ENCODE results near the gene MISP. TPM values are rescaled to one million over a fixed set of nuclear protein-coding genes. Genes with fewer than 3 reads are reported as not detected.
"Not testable (repeated sequence)": the region's sequence is repeated elsewhere in the genome, so short reads cannot be mapped to it uniquely, and the experiment has no call there.

MISP gene
- total RNA-seq, 1 donor from 2014 or later = under 0.01 TPM

GRCh38 chr19:725461-726089, 25.3 kb upstream of the MISP start:
- no peak for DNase-seq (ENCODE audit: low read depth in 2 of 2)

- DNase-seq (ENCODE audit: low read depth in 2 of 2) = peak in 1 of 2 donors; percentile 35
These were observed 23.6 kb upstream of the MISP start for GRCh38 chr19:726993-727956.

DNA sequence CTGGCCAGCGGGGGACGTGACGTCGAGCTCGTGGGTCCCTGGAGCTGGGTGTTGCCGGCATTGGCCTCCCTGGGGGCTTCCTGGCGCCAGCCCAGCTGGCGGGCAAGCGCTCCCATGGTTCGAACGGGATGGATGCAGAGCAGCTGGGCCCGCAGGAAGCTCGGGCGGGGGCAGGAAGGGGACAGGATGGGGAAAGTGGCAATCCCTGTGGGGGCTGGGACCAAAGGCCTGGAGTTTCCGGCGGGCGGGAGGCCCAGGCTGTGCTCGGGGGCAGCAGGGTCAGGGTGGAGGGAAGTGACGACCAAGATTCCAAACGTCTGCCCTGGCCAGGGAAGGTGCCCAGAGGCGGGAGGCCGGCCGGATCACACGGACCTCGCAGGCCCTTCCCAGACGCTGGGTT, 22.9 kb upstream of the MISP start:
- peak; percentile 74 to 92 for DNase-seq (ENCODE audit: low read depth in 2 of 2)

DNA sequence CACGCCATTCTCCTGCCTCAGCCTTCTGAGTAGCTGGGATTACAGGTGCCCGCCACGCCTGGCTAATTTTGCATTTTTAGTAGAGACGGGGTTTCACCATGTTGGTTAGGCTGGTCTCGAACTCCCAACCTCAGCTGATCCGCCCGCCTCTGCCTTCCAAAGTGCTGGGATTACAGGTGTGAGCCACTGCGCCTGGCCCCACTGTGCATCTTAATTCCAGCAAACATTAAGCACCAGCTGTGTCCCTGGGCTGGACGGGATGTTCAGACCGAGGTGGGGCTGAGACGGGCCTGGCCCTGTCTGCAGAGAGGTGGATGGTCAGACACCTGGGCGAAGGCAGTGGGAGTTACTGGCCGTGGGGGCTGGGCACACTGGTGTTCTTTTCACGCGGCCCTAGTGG, 21.3 kb upstream of the MISP start:
- not testable (repeated sequence) for DNase-seq (ENCODE audit: low read depth in 2 of 2)

DNA sequence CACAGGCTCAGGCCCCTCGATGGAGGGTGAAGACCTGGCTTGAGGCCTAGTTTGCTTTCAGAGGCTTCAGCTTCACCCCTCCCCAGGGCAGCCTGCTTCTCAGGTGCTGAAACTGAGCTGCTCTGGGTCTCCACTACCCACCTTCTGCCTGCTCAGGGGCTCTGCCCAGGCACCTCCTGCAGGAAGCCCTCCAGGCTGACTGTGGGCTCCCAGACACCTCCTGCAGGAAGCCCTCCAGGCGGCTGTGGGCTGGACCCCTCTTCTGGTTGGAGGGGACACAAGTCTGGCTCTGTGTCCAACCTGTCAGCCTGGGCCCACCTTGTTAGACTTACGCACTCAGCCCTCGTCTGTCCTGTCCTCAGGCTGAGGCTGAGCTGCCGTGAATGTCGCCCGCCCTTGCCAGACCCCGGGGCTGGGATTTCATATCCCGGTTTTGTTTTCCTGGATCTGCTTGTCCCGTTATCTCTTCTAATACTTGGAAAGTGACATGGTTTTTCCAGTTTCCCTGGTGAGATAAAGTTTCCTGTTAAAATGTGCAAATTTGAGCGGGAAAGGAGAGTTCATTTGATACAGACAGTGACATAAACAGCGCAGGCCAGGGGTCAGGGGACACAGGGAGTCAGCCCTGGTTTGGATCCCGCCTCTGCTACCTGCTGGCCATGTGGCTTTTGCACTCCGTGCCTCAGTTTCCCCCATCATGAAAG, 20.8 kb upstream of the MISP start:
- peak in 1 of 2 donors; percentile 85 for DNase-seq (ENCODE audit: low read depth in 2 of 2)

DNA sequence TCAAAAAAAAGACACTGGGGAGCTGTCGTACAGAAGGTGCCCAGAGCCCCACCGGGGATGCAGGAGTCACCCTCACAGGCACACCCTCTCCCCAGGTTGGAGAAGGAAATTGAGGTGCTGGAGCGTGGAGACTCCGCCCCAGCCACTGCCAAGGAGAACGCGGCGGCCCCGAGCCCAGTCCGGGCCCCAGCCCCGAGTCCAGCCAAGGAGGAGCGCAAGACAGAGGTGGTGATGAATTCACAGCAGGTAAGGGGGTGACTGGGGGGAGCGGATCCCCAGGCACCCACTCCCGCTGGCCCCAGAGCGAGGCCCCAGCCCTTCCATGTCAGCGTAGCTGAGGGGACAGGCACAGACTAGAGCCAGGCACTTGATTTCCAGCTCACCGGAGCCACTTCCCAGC, 19.9 kb upstream of the MISP start:
- DNase-seq (ENCODE audit: low read depth in 2 of 2) = no peak

GRCh38 chr19:732148-733069, 18.5 kb upstream of the MISP start:
- no peak for DNase-seq (ENCODE audit: low read depth in 2 of 2)

DNA sequence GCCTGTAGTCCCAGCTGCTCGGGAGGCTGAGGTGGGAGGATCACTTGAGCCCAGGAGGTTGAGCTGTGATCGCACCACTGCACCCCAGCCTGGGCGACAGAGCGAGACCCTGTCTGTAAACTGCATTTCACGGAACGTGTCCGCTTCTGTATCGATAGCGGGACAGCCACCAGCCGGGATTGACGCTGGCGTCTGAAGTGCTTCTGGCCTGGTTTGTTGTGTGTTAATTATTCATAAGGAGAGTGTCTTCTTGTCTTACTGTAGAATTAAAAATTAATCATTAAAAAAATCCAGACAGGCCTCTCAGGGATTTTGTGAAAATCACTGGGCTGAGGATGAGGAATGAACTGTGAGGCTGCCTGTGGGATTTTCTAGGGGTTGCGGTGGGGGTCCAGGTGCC, 16.2 kb upstream of the MISP start:
- DNase-seq (ENCODE audit: low read depth in 2 of 2) = no peak

DNA sequence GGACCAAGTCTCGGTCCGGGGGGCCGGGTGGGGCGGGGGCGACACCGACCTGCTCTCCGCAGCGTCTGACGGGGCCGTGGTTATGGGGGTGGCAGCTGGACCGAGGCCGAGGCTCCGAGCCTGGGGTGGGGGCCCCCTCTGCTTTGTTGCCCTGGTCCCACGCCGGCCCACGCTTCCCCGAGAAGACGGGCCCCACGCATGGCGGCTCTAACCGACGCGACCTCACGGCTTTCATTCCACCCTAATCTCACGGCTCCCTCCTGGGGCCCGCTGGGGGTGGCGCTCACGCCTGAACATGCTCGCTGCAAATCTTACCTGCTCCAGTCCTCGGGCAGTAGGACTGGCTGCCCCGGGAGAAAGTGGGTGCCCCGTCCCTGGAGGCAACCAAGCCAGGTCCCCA, 14.8 kb upstream of the MISP start:
- no peak for DNase-seq (ENCODE audit: low read depth in 2 of 2)

GRCh38 chr19:737591-738093, 13.3 kb upstream of the MISP start:
- DNase-seq (ENCODE audit: low read depth in 2 of 2) = peak; percentile 38 to 71

DNA sequence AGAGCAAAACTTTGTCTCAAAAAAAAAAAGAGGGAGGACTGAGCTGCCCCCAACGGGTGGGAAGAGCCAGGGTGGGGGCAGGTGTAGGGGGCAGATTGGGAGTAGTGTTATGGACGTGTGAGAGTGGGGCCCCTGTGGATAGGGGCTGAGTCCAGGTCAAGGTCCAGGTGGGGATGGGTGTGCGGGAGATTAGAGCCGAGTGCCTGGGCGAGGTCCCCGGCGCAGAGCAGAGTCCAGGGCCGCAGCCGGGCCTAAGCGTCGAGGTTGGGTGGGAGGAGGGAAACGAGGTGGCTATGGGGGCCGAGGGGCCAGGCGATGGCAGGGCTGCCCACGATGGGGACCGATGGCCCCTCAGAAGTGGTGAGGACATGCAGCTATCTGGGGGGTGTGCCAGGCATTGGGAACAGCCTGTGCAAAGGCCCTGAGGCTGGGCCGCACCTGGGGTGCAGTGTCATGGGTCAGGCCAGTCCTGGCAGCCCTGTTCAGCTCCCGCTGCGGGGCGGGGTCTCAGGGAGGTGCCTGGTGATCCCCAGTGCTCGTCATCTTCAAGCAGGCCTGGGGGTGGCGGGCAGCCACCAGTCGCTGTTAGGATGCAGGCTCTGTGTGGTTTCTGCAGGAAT, 12.3 kb upstream of the MISP start:
- DNase-seq (ENCODE audit: low read depth in 2 of 2) = no peak

- DNase-seq (ENCODE audit: low read depth in 2 of 2) = no peak
These were observed 10.8 kb upstream of the MISP start for GRCh38 chr19:739998-740715.

GRCh38 chr19:740816-741505, 10.0 kb upstream of the MISP start:
- not testable (repeated sequence) for DNase-seq (ENCODE audit: low read depth in 2 of 2)

GRCh38 chr19:741506-742131, 9.3 kb upstream of the MISP start:
- no peak for DNase-seq (ENCODE audit: low read depth in 2 of 2)

DNA sequence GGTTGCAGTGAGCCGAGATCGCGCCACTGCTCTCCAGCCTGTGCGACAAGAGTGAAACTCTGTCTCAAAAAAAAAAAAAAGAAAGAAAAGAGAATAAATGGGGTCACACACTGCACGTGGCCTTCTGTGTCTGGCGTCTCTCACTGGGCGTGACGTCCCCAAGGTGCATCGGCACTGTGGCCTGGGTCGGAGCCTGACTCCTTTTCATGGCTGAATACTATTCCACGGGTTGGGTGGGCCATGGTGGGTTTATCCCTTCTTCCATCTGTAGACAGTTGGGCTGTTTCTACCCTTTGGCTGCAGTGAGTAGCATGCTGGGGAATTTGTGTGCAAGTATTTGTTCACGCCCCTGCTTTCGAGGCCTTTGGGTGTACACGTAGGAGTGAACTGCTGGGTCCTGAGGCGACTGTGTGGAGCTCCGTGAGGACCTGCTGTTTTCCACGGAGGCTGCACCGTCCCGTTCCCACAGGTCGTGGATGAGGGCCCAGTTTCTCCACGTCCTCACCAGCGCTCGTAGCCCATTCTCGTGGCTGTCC, 8.3 kb upstream of the MISP start:
- DNase-seq (ENCODE audit: low read depth in 2 of 2) = no peak

DNA sequence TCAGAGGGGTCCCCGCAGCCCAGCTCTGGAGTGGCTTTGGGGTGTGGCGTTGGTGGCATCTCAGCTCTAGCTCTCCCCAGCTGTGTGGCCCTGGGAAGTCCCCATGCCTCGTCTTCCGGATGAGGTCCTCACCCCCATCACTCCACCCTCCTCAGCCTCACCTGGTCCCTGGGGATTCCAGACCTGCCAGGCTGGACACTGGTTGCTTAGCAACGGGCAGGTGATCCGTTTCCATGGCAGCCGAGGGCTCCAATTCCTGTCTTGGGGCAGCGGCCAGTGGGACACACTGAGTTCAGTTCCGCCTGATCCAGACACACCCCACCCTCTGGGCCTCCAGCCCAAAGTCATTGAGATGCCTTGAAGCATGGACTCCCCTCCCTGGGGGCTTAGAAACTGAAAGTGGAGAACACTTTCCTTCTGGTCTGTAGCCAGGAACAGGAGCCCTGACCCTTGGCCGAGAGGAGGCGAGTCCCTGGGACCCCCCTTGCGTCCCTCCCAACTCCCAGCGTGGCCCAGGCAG, 7.7 kb upstream of the MISP start:
- no peak for DNase-seq (ENCODE audit: low read depth in 2 of 2)

- not testable (repeated sequence) for DNase-seq (ENCODE audit: low read depth in 2 of 2)
These were observed 5.8 kb upstream of the MISP start for GRCh38 chr19:745138-745537.

DNA sequence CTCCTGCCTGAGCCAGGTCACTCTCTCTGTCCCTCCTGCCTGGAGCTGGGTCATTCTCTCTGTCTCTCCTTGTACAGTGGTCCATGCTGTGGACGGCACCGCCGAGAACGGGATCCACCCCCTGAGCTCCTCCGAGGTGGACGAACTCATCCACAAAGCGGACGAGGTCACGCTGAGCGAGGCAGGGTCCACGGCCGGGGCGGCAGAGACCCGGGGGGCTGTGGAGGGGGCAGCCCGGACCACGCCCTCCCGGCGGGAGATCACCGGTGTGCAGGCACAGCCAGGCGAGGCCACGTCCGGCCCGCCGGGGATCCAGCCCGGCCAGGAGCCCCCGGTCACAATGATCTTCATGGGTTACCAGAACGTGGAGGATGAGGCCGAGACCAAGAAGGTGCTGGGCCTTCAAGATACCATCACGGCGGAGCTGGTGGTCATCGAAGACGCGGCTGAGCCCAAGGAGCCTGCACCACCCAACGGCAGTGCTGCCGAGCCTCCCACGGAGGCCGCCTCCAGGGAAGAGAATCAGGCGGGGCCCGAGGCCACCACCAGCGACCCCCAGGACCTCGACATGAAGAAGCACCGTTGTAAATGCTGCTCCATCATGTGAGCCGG, 4.6 kb upstream of the MISP start:
- DNase-seq (ENCODE audit: low read depth in 2 of 2) = no peak
